GM15510 (cell line): ENCODE data around the gene MROH8.

Experiments used
- POLR2A ChIP-seq: IDR thresholded peaks from 3 replicates; pipeline ENCODE4 v1.6.1; 2011; ENCODE audit warnings: borderline replicate concordance; ENCODE audit not compliant: insufficient read length; ENCODE audit errors: extremely low read depth

Gene MROH8

DNA sequence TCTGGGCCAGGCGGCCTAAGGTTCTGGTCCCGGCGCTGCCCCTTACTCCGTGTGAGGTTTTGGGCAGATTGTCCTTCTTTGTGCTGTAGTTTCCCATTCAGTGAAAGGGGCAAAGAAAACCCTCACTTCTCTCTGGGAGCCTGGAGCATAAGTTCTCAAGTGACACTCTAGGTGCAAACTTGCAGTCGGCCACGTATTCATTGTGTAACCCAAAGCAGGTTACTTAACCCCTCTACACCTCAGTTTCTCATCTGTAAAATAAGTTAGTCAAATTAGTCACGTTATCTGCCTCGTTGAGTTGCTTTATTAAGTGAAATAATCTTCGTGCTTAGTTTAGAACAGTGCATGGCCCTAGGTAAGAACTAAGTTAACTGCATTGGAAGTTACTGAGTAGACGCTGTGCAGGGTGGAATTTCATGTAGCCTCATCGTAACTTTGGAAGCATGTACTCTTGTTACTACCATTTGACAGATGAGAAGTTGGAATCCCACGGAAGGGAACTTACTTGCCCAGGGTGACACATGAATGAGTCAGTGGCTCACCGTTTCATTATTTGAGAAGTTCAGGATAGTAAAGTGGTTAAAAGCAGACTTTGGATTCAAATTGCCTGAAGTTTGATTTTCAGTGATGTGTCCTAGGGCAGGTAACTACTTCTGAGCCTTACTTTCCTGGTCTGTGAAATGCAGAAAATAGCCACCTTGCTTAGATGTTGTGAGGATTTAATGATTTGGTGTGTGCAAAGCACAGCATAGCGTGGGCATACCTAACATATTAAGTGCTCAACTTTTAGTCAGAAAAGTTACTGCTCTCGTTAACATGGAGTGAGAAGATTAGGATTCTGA, 556 bp upstream of the MROH8 start:
- TF ChIP-seq POLR2A: no peak

DNA sequence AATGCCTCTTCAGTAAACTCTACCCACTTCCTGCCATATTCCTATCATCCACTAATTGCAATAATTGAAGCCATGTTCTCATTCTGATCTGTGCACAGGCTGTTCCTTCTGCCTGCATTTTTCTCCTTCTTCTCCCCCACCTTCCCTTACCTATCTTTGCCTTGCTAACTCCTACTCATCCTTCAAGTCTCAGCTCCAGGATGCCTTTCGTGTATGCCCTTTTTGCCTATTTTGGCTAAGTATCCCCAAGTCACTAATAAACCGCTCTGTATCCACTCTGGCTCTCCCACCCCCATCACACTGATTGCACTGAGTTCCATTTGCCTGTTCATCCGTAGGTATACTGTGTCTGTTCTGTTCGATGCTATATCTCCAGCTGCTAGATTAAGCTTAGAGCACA, 6.5 kb downstream of the MROH8 start:
- no peak for TF ChIP-seq POLR2A

DNA sequence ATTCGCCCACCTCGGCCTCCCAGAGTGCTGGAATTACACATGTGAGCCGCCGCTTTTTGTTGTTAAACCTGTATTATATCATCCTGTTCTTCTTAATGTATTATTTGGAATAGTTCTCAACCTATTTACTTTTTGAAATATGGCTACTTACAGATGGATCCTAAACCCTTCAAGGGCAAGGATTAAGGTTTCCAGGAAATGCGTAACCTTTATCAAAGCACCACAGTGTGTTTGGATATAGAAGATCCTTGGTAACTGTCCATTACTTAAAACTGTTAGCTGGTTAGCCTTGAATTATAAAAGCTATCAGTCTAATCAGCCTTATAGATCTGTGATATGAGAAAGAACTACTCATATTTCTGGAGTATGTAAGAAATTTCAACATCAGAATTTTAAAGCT, 12.5 kb downstream of the MROH8 start:
- no peak for TF ChIP-seq POLR2A

DNA sequence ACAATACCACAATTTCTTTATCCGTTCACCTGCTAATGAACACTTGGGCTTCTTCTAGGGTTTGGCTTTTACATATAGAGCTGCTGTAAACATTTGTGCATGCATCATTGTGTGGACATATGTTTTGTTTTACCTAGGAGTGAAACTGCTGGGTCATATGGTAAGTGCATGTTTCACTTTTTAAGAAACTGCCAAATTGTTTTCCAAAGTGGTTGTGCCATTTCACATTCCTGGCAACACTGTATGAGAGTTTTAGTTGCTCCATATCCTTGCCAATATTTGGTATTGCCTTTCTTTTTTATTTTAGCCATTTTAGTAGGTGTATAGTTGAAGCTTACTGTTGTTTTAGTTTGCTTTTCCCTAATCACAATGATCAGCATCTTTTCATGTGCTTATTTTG, 14.3 kb downstream of the MROH8 start:
- TF ChIP-seq POLR2A: no peak

DNA sequence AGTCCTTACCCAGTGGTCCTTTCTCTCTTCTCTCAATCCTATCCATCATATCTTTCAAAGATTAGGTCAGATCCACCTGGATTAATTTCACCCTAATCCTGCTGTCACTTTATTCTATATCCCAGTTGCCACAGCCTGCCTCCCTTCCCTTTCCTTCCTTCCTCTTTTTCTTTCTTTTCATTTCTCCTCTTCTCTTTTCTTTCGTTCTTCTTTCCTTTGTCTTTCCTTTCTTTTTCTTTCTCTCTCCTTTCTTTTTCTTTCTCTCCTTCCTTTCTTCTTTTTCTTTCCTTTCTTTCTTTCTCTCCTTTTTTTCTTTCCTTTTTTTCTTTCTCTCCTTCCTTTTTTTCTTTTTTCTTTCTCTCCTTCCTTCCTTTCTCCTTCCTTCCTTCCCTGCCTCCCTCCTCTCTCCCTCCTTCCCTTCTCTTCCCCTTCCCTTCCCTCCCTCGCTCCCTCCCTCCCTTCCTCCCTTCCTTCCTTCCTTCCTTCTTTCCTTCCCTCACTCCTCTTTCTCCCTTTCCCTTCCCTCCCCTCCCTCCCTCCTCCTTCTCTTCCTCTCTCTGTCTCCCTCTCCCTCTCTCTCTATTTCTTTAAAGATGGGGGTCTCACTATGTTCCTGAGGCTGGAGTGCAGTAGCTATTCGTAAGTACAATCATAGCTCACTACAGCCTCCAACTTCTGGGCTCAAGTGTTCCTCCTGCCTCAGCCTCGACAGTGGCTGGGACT, 15.4 kb downstream of the MROH8 start:
- TF ChIP-seq POLR2A: no peak

DNA sequence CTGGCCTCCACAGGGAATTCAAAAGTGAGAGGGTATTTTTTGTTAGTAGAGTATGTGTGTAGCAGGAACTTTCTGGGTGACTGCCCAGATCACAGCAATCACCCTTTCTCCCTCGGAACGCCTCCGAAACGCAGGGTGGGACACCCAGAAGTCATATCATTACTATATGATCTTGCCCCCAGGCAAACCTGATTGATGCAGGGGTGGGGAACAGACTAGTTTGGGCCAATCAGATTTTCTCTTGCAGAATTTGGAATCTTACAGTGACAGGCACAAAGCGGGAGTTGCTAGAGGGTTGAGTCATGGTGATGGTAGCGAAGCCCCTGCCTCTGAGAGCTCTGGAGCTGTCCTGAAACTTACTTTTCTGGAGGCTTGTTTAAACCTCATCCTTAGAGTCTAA, 16.7 kb downstream of the MROH8 start:
- TF ChIP-seq POLR2A: no peak

DNA sequence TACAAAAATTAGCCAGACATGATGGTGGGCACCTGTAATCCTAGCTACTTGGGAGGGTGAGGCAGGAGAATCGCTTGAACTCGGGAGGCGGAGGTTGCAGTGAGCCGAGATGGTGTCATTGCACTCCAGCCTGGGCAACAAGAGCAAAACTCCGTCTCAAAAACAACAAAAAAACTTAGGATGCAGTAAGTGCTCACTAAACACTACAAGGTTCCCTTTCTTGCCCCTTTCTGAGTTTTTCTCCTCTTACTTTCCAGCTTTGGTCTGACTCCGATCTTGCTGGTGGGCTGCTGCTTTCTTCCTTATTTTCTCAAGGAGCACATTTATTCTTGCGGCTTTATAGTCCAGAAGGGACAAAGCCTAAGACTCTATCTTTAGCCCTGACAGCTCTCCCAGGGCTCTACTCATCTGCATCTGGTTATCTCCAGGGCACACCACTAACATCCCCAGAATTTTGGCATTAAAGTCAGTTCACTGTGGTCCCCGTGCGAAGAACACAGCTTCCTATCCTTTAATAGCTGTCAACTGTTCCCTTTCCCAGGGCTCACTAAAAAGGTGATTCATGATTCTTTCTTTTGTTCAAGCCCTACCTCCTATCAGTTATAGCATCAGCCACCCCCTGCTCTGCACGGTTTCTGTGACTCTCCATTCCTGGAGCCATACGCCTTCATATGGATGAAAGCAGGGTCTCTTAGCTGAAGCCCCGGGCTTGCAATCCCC, 17.4 kb downstream of the MROH8 start:
- no peak for TF ChIP-seq POLR2A

DNA sequence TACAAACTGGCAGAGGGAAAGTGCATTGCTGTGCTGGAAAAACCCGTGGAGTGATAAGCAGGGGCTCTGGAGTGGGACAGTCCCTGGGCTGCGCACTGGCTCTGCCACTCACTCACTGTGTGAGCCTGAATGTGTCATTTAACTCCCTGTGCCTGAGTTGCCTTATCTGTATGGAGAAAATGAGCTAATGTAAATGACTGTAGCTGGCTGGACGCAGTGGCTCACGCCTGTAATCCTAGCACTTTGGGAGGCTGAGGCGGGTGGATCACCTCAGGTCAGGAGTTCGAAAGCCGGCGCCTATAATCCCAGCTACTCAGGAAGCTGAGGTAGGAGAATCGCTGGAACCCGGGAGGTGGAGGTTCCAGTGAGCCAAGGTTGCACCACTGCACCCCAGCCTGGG, 18.7 kb downstream of the MROH8 start:
- TF ChIP-seq POLR2A: no peak

DNA sequence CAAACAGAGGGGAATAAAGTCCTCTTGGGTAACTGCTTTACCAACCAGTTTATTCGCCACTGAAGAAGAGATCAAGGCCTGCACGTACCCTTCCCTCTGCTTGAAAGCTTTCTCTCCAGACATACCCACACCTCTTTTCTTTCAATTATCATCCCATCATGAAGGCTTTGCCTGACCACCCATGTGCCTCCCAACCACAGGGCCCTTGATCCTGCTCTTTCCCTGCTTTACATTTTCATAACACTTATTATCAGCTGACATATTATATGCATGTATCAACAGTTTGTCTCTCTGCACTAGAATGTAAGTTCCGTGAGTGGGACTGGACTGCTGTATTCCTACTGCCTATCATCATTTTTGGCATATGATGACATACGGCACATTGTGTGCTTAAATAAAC, 21.1 kb downstream of the MROH8 start:
- no peak for TF ChIP-seq POLR2A

DNA sequence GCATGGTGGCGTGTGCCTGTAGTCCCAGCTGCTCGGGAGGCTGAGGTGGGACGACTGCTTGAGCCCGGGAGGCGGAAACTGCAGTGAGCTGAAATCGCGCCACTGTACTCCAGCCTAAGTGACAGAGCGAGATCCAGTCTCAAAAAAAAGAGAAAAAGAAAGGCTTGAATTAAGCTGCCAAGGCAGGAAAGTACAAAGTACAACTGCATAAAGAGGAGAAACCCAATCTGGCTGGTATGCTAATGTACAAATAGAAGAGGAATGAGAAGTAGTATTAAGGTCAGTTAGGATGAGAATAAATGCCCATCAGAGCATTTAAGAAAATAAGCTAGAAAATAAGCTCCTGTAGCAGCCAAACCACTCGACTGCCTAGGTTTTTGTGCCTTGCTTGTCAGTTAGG, 23.4 kb downstream of the MROH8 start:
- TF ChIP-seq POLR2A: no peak

DNA sequence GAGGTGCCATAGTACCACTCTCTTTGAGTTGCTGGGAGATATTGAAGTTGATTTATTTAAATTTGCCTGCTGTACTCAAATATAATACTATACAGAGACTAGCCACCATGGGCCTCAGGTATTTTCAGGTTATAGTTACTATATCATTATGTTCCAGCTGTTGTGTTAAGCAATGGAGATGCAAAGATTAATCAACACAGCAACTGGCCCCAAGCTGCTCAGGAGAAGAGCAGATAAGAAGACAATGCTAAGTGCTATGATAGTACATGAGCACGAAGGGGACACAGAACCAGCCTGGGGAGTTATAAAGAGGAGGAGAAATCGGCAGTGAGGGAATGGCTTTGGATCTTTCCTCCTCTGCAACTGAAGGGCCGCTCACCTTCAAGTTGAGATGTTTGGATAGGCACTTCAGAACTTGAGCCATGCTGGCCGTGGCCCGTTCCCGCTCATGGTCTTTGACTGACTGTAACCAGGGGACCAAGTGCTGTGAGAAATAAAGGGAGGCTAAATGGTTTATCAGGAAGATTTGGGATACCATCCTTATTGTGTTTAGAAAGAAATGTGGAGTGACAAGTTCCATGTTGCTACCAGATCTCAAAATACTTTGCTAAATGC, 24.6 kb downstream of the MROH8 start:
- TF ChIP-seq POLR2A: no peak

DNA sequence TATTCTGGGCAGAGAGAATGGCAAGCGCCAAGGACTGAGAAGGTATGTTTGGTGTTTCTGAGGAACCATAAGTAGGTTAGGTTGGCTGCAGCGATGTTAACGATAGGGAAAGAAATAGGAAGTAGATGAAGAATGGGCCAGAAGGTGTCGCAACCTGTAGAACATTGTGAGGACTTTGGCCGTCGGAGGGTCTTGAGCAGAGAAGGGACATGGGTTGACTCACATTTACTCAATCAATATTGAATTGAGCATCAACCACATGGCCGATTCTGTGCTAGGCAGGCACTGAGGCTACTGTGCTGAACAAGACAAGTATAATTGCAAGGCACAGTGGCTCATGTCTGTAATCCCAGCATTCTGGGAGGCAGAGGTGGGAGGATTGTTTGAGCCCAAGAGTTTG, 27.1 kb downstream of the MROH8 start:
- no peak for TF ChIP-seq POLR2A

DNA sequence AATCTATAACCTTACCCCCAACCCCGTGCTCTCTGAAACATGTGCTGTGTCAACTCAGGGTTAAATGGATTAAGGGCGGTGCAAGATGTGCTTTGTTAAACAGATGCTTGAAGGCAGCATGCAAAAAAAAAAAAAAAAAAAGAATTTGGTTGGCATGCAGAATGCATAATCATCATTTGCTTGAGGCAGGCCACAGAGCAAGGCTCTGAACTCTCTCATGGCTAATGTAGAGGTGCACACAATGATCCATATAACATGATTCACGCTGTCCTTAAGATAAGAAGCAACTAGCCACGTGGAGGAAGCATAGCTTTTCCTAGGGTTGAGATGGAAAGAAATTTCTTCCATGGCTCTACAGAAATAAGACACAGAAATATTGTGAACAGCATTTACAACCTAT, 27.8 kb downstream of the MROH8 start:
- no peak for TF ChIP-seq POLR2A

DNA sequence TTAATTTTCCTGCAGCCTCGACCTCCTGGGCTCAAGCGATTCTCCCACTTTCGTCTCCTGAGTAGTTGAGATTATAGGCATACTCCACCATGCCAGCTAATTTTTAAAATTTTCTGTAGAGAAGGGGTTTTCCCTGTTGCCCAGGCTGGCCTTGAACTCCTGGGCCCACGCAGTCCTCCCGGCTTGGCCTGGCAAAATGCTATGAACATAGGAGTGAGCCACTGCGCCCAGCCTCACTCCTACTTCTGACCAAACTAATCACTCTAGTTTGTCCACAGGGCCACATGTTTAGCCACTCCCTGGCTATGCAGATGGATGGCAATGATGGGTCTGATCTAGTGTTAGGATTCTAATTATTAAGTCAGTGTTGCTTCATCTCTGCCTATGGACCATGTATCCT, 32.1 kb downstream of the MROH8 start:
- no peak for TF ChIP-seq POLR2A

DNA sequence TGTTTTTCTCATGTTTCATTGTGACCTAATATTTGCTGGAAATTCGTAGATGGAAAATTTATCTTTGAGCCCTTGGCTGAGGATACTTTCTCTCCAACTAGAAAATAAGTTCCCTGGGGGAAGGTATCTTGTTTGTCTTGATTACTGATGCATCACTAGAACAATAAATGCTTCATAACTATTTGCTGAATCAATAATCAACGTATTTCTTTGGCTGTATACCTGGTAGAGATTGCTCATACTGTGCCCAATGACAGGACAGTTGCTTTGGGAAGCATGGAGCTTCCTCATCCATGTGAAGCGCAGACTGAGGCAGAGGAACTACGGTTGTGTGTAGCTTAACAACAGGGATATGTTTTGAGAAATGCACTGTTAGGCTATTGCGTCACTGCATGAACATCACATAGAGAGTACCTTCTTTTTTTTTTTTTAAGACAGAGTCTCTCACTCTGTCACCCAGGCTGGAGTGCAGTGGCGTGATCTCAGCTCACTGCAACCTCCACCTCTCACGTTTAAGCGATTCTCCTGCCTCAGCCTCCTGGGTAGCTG, 34.4 kb downstream of the MROH8 start:
- TF ChIP-seq POLR2A: no peak
